Stimulated activated CD4-positive, alpha-beta T cell treated with anti-CD3 and anti-CD28 coated beads, Interleukin-12 subunit alpha, Interleukin-12 subunit beta, amount 100 ng/mL, for 4 hours (primary cell): ENCODE results near the gene SPAG9.
A peak's percentile ranks its signal among the peaks of the same experiment; 100 is the strongest.

Experiments
- DNase-seq: peaks from one replicate; pipeline ENCODE4 v3.0.0-alpha.2; 2020

Gene SPAG9

GRCh38 chr17:50977487-50978159 is 143.0 kb downstream of the SPAG9 start:
- no peak for DNase-seq

DNA sequence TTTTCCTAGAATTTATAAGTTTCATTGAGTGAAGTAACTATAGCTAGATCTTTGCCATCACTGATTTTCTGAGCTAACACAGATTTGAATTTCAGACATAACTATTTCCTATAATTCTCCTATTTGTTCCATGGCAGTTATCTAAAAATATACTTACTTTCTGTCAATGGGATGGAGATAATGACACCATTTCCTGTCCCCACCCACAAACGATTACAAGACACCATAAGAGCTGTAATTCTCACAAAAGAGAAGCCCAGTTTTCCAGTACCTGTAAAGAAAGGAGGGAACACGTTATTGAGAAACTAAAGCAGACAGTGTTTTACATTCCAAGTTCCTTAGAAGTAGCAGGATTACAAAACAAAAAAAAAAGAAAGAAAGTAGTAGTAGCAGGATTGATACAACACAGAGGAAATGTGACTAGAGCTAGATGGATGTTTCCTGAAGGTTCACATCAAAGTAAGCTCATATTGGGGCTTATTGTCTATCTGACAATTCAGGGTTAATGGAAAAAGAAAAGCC is 143.7 kb downstream of the SPAG9 start:
- DNase-seq, result no peak

DNA sequence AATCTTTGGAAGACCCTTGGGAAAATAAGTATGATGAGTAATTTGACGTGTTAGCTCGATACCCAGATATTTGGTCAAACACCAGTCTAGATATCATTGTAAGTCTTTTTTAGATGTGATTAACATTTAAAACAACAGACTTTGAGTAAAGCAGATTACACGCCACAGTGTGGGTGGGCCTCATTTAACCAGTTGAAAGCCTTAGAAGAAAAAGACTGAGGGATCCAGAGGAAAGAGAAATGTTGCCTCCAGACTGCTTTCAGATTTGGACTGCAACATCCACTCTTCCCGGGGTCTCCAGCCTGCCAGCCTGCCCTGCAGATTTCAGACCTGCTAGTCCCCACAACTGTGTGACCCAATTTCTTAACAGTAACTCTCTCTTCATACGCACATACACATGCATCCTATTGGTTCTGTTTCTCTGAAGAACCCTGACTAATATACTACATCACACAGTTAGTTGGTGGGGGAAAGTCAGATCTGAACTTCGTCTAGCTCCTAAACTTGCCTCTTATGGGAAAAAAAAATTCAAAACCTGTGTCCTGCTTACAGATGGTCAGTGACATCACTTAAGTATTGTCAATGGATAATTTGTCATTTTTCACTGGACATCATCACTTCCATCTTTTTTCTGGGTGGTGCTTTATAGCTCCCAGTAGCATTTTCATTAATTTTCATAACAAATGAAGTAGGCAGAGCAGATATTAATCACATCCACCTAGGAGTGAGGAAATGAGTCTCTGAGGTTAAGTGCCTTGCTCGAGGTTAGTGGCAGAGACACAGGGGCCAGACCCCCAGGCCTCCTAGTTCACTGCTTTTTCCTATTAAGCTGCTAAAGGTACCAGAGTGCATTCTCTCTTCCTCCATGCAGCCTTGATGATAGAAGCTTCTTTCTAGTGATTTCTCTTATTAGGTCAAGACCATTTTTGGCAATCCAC is 146.8 kb downstream of the SPAG9 start:
- DNase-seq, result no peak

DNA sequence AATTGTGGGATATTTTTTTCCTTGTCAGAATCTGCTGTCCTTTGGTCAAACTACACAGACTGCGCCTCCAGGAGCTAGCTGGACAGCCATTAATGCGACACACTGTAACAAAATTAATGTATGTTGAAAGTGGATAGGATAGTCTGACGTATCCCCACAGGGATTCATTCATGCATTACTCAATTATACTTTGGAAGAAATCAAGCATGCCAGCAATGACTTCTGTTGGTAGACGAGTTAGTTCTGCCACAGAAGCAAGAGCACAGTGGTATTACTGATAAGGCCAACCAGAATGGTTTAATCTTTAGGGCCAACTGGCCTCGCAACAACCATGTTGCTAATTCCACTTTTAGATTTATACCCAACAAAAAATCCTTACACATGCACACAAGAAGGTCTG is 148.1 kb downstream of the SPAG9 start:
- DNase-seq, result no peak

- no peak for DNase-seq
Observed at GRCh38 chr17:50967795-50968194, 152.9 kb downstream of the SPAG9 start.

DNA sequence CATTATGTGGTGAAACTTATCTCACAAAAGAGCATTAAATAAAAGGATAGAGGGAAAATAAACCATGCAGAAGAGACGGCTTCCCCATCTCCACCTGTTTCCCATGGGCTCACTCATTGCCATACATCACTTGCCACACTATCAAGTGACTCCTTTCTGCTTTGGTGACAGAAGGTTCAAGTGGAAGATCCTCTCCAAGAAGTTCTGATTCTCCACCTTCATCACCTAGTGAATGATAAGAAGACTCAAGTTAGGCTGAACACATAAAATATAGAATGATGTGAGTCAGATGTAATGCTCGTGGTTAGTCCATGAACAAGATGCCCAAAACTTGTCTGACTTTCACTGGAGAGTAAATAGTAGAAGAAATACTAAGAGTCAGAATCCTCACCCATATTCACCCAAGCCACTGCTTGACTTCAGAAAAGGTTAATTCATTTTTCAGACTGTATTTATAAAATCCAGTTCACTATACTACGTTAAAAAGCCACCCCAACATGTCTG is 154.5 kb downstream of the SPAG9 start:
- DNase-seq, result no peak

DNA sequence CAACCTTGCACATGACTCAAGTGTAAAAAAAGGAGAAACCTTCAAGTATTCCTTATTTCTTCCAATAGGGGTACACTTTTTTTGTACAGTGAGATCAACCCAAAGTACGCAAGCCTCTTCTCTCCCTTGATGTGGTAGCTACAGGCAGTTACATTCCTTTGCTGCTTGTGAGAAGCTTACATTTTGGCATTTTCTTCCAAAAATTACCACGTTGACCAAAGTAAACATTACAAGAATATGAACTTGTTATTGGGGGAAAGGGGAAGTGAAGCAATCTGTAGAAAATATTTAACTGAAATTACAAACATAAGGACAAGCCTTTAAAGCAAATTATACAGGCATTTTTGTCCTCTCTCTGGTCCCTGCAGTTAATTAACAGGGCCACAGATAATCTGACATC is 157.5 kb downstream of the SPAG9 start:
- no peak for DNase-seq

- DNase-seq, result no peak
Observed at GRCh38 chr17:50961282-50962220, 159.1 kb downstream of the SPAG9 start.

DNA sequence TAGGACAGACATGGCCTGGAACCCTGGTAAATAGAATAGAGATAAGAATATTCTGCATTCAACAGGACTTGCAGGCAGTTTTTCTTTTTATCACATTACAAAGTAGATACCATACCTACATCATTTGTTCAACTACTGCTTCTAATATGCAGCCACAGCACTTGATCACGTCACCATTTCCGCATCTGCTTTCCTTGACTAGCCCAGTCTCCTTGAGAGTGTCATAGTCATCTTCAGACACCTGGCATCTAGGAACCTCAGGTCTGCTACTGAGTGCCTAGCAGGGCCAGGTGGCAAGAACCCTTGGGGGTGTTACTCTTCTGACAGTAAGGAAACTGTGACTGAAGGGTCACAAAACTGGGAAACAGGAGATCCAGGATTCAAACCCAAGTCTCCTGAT is 161.3 kb downstream of the SPAG9 start:
- no peak for DNase-seq

- DNase-seq, result no peak
Observed at GRCh38 chr17:50957600-50958575, 162.8 kb downstream of the SPAG9 start.

DNA sequence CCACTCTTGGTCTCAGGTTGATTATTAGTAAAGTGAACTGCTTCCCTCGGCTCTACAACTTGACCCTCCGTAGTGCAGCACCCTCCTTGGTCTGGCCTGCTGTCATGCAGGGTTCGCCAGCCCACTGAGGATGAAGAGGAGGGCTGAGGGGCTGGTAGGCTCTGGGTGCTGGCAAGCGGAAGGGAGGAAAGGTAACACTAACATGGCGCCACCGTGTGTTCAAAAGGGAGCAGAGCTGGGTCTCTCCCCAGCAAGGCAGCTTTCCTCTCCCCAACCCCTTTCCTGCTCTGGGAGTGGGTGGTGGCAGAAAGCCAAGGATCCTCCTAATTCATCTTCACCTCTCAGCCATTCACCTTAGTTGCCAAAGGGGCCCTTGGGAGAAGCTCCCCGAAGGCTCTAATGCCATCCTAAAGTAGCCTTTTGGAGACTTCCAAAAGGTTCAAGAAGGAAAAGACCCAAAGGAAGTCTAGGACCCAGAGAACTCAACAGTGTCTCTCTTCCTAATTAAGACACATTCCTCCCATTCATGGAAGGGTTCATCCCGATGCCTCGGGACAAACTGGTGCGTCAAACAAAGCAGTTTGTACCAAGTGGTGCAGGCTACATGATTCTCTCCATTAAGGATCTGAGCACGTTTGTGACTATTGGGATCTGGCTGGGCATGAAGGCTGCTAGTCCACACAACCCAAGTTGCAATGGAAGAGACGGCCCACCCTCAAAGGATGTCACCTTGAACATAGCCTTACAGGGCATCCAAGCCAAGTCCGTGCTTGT is 163.7 kb downstream of the SPAG9 start:
- peak; percentile 62 for DNase-seq

- DNase-seq, result no peak
Observed at GRCh38 chr17:50956409-50956749, 164.3 kb downstream of the SPAG9 start.

- DNase-seq, result no peak
Observed at GRCh38 chr17:50955667-50956120, 165.0 kb downstream of the SPAG9 start.

DNA sequence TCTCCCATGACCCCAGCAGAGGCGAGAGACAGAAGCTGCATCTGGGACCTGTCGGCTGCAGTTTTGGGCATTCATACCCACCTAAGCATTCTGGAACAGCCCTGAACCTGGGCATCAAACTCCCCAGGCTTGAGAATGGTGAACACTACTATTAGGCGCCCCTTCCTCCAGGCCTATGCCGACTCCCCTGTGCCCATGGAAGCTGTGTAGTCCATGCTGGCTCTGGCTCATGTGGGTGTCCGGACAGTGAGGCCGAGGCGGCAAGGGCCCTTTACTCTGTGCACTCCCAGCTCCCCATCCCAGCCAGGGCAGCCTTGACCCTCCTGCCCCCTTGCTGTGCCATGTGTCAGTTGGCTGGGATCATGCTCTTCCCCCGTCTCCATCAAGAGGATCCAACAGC is 165.5 kb downstream of the SPAG9 start:
- DNase-seq, result no peak

- no peak for DNase-seq
Observed at GRCh38 chr17:50954641-50955121, 166.0 kb downstream of the SPAG9 start.

DNA sequence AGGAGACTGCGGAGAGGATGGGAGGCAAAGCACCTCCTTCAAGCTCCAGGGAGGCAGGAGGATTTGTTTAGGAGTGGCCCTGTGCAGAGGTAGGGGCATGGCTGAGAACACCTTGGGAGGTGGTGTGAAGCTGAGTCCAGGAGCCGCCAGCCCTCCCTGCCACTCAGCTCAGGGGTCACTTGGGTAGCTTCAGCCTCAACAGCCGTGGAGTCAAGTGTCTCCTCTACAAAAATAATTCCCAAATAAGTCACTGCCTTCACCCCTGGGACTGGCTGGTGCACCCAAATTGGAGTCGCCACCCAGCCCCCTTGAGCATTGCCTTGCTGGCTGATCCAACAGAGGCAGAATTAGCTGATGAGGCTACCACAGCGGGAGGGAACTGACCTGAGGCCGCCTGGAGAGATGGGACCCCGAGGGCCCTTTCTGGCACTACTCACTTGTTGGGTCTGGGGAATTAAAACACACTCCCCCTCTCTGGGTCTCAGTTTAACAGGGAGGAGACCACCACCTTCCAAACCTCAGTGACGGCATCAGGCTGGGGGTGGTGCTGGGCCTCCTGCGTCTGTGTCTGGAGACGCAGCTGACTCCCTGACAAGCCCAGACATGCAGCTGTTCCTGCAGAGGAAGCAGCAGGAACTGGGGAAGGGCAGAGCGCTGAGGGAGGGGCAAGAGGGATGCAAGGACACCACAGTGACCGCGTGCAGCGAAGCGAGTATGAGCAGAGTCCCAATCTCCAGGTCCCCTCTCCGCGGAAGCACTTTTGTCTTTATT is 166.7 kb downstream of the SPAG9 start:
- no peak for DNase-seq

GRCh38 chr17:50953518-50953830 is 167.2 kb downstream of the SPAG9 start:
- DNase-seq, result no peak

- DNase-seq, result no peak
Observed at GRCh38 chr17:50952889-50953288, 167.8 kb downstream of the SPAG9 start.

- no peak for DNase-seq
Observed at GRCh38 chr17:50952013-50952412, 168.7 kb downstream of the SPAG9 start.
